T-helper 17 cell (primary cell): ENCODE results near the gene OR2T10. TPM values are rescaled to one million over a fixed set of nuclear protein-coding genes. Genes with fewer than 3 reads are reported as not detected.

Source experiments
- ATAC-seq: fragments of 150-1000 bp; cut with Tn5 transposase; 2 replicates; pipeline ENCODE4 v1.10.0; 2021; ENCODE audit warnings: mild to moderate bottlenecking, moderate library complexity
- DNase-seq, 3 donors: peaks; one replicate each; pipeline versions ENCODE4 v3.0.0 to v3.0.0-alpha.2; 2020 to 2021
- H3K9me3 ChIP-seq: one replicate; pipeline ENCODE4 v1.7.0; 2013; ENCODE audit warnings: low read length, mild to moderate bottlenecking; ENCODE audit not compliant: control insufficient read depth, poor library complexity, severe bottlenecking
- H3K27ac Mint-ChIP-seq: one replicate; pipeline ENCODE4 v1.8.0; 2022; ENCODE audit warnings: mild to moderate bottlenecking, moderate library complexity, mixed read lengths
- H3K27me3 Mint-ChIP-seq: one replicate; pipeline ENCODE4 v1.8.0; 2022; ENCODE audit warnings: mixed read lengths
- H3K36me3 Mint-ChIP-seq: one replicate; pipeline ENCODE4 v1.8.0; 2022; ENCODE audit warnings: low read depth, mixed read lengths
- H3K4me1 Mint-ChIP-seq: one replicate; pipeline ENCODE4 v1.8.0; 2022; ENCODE audit warnings: mild to moderate bottlenecking, mixed read lengths
- H3K4me3 Mint-ChIP-seq: one replicate; pipeline ENCODE4 v1.8.0; 2022; ENCODE audit warnings: mild to moderate bottlenecking, moderate library complexity, mixed read lengths
- total RNA-seq, 4 donors: library from RNA in 2 of 4; stranded (reverse) in 2 of 4; gene quantifications; one replicate each; pipeline ENCODE4 v1.2.3 and lab custom pipeline; 2022 to 2026

The OR2T10 gene
- total RNA-seq, 2 donors from 2014 or later = not detected

DNA sequence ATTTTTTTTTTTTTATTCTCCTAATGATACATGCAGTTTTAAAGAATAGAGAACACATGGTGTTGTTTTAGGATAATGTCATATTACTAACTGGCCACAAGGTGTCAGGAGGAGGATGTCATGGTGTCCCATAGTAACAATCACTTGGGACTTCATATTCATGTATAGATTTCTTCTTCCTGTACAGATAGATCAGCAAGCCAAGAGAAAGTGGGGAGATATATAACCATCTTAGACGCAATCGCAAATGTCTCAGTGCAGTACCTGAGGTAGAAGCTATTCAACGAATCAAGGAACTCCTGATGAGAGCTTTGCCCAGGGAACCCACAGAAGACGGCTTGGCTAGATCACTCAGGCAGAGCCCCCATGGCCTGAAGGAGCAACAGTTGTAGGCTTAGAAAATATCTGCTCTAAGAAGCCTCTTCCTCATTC is 25.1 kb upstream of the OR2T10 start:
- Mint-ChIP-seq H3K27ac (no peak overlapping the region), H3K4me3 (no peak overlapping the region), H3K27me3 (peaks cover 5% of the 10 kb centered on the region), H3K4me1 (peaks cover 6% of the 10 kb centered on the region), H3K36me3 (peaks cover 2% of the 10 kb centered on the region)
- H3K9me3 ChIP-seq = no peaks in the 10 kb centered on the region
- peak; percentile 79 for ATAC-seq
- DNase-seq = no peak

DNA sequence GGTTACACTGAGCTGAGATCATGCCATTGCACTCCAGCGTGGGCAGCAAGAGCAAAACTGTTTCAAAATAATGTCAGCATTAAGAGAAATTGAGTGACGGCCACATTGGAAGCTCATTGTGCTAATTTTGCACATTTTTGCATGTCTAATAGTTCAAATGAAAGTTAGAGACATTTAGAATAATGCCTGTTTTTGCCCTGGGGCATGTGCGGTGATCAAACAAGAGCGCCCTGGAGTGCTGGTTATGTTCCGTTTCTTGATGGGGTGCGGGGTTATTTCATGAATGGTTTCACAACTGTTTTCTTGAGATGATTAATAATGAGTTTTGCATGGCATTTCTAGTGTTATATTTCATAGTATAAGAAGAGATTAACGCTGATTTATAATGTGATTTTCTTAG is 24.3 kb upstream of the OR2T10 start:
- H3K36me3 Mint-ChIP-seq = peaks cover 2% of the 10 kb centered on the region
- peaks cover 5% of the 10 kb centered on the region for H3K27me3 Mint-ChIP-seq
- H3K27ac Mint-ChIP-seq = no peak overlapping the region
- no peak for DNase-seq
- no peak for ATAC-seq
- H3K4me1 Mint-ChIP-seq = peaks cover 6% of the 10 kb centered on the region
- no peak overlapping the region for H3K4me3 Mint-ChIP-seq
- no peaks in the 10 kb centered on the region for H3K9me3 ChIP-seq

DNA sequence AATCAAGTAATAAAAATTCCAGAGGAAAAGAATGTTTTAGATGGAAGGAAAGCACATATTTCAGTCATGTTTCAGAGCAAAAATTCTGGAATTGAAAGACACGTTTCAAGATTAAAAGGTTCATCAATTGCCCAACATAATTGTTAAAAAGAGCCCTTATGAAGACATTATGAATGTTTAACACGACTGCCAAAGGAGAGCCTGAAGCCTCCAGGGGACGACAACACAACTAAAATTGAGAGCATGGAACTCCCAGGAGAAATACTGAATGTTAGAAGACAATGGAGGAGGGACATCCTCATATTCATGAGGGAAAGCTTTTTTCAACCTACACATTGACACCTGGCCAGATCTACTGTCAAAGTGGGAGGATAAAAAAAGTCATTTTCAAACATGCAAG is 21.4 kb upstream of the OR2T10 start:
- DNase-seq (no peak), ATAC-seq (no peak)
- H3K27me3 Mint-ChIP-seq = peaks cover 5% of the 10 kb centered on the region
- H3K4me3 Mint-ChIP-seq = no peak overlapping the region
- H3K9me3 ChIP-seq = no peaks in the 10 kb centered on the region
- H3K4me1 Mint-ChIP-seq = peaks cover 6% of the 10 kb centered on the region
- no peak overlapping the region for H3K27ac Mint-ChIP-seq
- peaks cover 2% of the 10 kb centered on the region for H3K36me3 Mint-ChIP-seq

DNA sequence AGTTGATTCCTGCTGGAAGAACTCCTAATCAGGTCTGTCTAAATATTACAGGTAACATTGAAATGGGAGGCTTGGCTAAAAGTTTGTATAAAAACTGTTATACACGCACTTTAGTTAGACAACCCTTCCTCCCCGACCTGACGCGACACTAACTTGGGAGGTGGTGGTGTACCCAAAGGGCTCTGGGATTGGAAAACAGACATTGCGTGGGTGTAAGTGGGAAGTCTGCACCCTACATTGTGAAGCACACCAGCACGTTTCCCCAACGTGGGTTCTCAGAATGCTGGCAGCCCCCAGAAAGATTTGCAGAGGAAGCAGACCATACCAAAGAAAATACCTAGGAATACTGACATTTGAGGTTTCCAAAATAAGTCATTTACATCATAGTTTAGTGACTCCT is 20.6 kb upstream of the OR2T10 start:
- no peaks in the 10 kb centered on the region for H3K9me3 ChIP-seq
- ATAC-seq (no peak), DNase-seq (no peak)
- H3K4me1 Mint-ChIP-seq = peaks cover 6% of the 10 kb centered on the region
- peaks cover 2% of the 10 kb centered on the region for H3K36me3 Mint-ChIP-seq
- no peak overlapping the region for H3K27ac Mint-ChIP-seq
- H3K27me3 Mint-ChIP-seq = peaks cover 5% of the 10 kb centered on the region
- H3K4me3 Mint-ChIP-seq = no peak overlapping the region

DNA sequence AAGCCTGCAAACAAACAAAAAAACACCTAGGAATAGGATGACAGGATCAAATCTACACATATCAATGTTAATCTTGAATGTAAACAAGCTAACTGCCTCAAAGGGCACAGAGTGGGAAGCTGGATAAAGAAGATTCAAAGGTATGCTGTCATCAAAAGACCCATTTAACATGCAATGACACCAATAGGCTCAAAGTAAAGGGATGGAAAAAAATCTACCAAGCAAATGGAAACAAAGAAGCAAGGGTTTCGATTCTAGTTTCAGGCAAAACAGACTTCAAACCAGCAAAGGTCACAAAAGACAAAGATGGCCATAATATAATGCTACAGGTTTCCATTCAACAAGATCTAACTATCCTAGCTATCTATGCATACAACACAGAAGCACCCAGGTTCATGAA is 16.2 kb upstream of the OR2T10 start:
- ATAC-seq = no peak
- H3K4me1 Mint-ChIP-seq = peaks cover 3% of the 10 kb centered on the region
- H3K4me3 Mint-ChIP-seq = no peak overlapping the region
- H3K27ac Mint-ChIP-seq = no peak overlapping the region
- H3K9me3 ChIP-seq = no peaks in the 10 kb centered on the region
- H3K36me3 Mint-ChIP-seq = no peaks in the 10 kb centered on the region
- peaks cover 10% of the 10 kb centered on the region for H3K27me3 Mint-ChIP-seq
- no peak for DNase-seq

DNA sequence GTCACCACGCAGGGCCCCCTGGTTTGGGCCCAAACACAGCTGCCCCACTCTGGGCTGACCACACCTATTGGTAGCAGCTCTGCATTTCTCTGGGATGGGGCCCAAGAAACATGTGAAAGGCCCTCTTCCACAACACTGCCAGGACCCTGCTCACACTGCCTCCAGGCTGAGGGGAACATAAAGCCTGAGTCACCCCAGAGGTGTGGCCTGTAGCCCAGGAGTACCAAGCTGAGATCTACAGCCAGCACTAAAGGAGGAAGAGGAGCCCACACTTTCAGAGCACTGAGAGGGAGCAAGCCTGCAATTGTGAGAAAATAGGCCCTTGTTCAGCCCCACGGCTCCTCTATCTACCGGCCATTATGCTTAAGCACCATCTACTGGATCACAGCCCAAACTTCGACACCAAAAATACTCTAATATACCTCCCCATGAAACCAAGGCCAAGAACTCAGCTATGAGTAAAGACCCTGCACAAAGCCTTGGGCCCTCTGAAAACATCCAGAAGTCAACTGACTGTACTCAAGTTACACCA is 14.4 kb upstream of the OR2T10 start:
- no peak for ATAC-seq
- Mint-ChIP-seq H3K27ac (no peak overlapping the region), H3K27me3 (peaks cover 10% of the 10 kb centered on the region), H3K4me3 (no peak overlapping the region), H3K36me3 (no peaks in the 10 kb centered on the region), H3K4me1 (no peaks in the 10 kb centered on the region)
- no peak for DNase-seq
- no peaks in the 10 kb centered on the region for H3K9me3 ChIP-seq

DNA sequence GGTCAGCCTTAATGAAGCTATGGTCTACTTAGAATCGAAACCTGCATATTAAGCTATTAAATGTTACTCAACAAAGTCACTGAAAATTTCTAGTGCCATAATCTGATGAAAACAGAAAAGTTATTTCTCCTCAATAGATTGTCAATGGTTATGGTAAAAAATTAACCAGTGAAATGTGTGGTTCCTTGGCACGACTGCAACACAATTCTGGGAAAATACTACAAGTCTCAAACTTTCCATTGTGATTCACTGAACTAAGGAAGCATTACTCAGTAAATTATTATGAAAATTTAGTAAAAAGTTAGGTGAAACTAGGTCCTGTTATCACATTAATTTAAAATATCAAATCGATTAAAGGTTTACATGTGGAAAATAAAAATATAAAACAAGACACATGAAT is 12.8 kb upstream of the OR2T10 start:
- Mint-ChIP-seq H3K4me1 (no peaks in the 10 kb centered on the region), H3K4me3 (no peak overlapping the region)

DNA sequence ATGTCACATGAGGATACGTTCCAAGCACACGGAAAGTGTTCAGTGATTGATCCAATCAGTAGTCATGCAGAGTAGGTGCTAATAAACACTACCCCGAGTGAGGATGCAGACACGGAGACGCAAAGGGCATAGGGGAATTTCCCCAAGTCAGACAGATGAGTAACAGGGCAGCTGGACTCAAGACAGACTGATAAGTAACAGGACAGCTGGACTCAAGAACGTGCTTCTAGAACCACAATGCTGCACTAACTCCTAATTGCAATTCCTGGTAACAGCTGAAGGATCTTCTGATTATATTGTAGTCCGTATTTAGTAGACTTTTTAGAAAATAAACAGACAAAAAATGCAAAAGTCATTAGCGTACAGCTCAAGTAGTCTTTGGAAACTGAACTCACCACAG is 1.9 kb upstream of the OR2T10 start:
- ATAC-seq (no peak), DNase-seq (no peak)
- H3K9me3 ChIP-seq = no peaks in the 10 kb centered on the region
- Mint-ChIP-seq H3K27me3 (peaks cover 6% of the 10 kb centered on the region), H3K27ac (no peak overlapping the region), H3K4me1 (peaks cover 7% of the 10 kb centered on the region), H3K4me3 (no peak overlapping the region), H3K36me3 (peaks cover 2% of the 10 kb centered on the region)

More for the DNA sequence above, 12.8 kb upstream of the OR2T10 start:
- Mint-ChIP-seq H3K27ac (no peak overlapping the region), H3K27me3 (peaks cover 10% of the 10 kb centered on the region), H3K36me3 (no peaks in the 10 kb centered on the region)
- DNase-seq (no peak), ATAC-seq (no peak)
- no peaks in the 10 kb centered on the region for H3K9me3 ChIP-seq

DNA sequence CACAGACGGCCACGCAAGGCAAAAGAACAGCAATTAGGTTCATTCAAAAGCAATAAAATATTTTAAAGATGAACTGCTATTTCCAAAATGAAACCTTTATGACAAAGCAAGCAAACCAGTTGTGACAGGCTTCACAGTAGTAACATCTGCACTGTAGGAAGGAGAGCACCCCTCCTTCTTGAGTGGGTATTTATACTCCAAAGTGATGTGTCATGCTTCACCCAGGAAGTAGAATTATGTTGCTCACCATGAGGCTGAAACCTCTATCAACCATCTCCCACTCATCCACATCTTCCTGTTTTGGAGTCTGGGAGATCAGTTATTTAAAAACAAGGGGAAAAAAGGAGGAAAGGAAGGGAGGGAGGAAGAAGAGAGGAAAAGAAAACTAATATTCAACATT is 885 bp downstream of the OR2T10 start:
- ATAC-seq = no peak
- no peaks in the 10 kb centered on the region for H3K36me3 Mint-ChIP-seq
- no peaks in the 10 kb centered on the region for H3K9me3 ChIP-seq
- no peak overlapping the region for H3K27ac Mint-ChIP-seq
- DNase-seq = no peak
- H3K4me3 Mint-ChIP-seq = no peak overlapping the region
- peaks cover 7% of the 10 kb centered on the region for H3K4me1 Mint-ChIP-seq
- H3K27me3 Mint-ChIP-seq = peaks cover 7% of the 10 kb centered on the region

DNA sequence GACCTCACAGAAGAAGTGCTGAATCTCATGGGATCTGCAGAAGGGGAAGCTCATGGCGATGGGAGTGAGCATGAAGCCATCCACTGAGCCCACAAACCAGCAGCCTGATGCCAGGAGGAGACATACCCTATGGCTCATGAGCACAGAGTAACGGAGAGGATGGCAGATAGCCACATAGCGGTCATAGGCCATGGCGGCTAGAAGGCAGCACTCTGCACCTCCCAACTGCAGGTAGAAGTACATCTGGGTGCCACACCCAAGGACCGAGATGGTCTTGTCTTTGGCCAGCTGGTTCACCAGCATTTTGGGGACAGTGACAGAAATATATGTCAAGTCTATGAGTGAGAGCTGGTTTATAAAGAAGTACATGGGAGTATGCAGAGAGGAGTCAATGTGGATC is 4.3 kb downstream of the OR2T10 start:
- ATAC-seq (no peak), DNase-seq (no peak)
- Mint-ChIP-seq H3K4me3 (no peak overlapping the region), H3K27ac (no peak overlapping the region), H3K4me1 (peaks cover 5% of the 10 kb centered on the region), H3K27me3 (peaks cover 4% of the 10 kb centered on the region), H3K36me3 (no peaks in the 10 kb centered on the region)
- no peaks in the 10 kb centered on the region for H3K9me3 ChIP-seq

DNA sequence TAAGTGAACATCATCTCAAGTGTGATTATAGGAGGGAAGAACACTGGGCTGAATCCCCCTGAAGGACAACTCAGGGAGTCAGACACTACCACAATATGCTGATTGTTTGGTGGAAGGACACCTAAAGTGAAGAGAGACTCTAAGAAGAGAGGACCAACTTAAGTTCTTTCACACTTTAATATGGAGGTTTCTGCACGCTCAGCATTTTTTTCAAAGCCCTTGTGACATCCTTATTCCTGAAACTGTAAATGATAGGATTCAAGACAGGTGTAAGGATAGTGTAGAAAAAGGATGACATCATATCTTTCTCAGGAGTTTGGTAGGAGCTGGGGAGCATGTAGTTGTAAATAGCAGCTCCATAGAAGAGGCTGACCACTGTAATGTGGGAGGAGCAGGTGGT is 4.8 kb downstream of the OR2T10 start:
- no peak overlapping the region for H3K4me3 Mint-ChIP-seq
- H3K27ac Mint-ChIP-seq = no peak overlapping the region
- peaks cover 4% of the 10 kb centered on the region for H3K27me3 Mint-ChIP-seq
- no peak for DNase-seq
- peaks cover 5% of the 10 kb centered on the region for H3K4me1 Mint-ChIP-seq
- no peak for ATAC-seq
- H3K9me3 ChIP-seq = no peaks in the 10 kb centered on the region
- no peaks in the 10 kb centered on the region for H3K36me3 Mint-ChIP-seq

DNA sequence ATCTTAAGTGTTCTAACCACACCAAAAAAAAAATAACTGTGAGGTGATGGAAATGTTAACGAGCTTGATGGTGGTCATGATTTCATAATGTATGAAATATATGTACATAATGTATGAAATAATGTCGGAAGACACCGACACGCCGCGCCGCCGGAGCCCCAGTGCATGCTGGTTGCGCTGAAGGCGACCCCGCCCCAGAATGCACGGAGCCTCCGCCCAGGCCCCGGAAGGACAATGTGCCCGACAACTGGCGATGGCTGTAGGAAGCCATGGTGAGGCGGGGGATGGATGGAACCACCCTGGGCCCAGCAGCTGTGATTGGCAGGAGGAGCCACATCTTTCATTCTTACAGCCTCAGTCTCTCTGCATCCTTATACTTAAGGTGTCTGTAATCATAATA is 7.4 kb downstream of the OR2T10 start:
- no peak for ATAC-seq
- H3K9me3 ChIP-seq = no peaks in the 10 kb centered on the region

DNA sequence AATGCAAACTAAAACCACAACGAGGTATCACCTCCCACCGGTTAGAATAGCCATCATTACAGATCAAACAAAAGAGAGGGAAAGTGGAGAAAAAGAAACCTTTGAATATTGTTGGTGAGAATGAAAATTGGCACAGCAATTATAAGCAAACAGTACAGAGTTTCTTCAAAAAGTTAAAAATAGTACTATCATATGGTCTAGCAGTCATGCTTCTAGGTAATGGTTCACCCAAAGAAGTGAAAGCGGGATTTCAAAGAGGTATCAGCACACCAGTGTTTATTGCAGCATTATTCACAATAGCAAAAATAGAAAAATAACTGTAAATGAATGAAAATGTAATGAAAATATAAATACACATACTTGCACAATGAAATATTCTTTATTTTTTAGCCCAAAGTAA is 8.2 kb downstream of the OR2T10 start:
- ATAC-seq (no peak), DNase-seq (no peak)
- no peak overlapping the region for H3K27ac Mint-ChIP-seq
- no peaks in the 10 kb centered on the region for H3K9me3 ChIP-seq
- H3K4me3 Mint-ChIP-seq = no peak overlapping the region
- no peaks in the 10 kb centered on the region for H3K4me1 Mint-ChIP-seq
- no peaks in the 10 kb centered on the region for H3K36me3 Mint-ChIP-seq
- peaks cover 4% of the 10 kb centered on the region for H3K27me3 Mint-ChIP-seq

More for the DNA sequence above, 7.4 kb downstream of the OR2T10 start:
- Mint-ChIP-seq H3K4me1 (no peaks in the 10 kb centered on the region), H3K27me3 (peaks cover 4% of the 10 kb centered on the region), H3K36me3 (no peaks in the 10 kb centered on the region), H3K27ac (no peak overlapping the region), H3K4me3 (no peak overlapping the region)
- no peak for DNase-seq

DNA sequence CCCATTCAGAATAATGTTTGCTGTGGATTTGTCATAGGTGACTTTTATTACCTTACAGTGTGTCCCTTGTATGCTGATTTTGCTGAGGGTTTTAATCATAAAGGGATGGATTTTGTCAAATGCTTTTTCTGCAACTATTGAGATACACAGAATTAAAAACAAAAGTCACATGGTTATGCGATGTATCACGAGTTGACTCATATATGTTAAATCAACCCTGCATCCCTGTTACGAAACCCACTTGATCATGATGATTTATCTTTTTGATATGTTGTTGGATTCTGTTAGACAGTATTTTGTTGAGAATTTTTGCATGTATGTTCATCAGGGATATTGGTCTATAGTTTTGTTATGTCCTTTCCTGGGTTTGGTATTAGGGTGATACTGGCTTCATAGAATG is 12.2 kb downstream of the OR2T10 start:
- Mint-ChIP-seq H3K4me1 (no peaks in the 10 kb centered on the region), H3K36me3 (no peaks in the 10 kb centered on the region), H3K27ac (no peak overlapping the region), H3K4me3 (no peak overlapping the region), H3K27me3 (no peaks in the 10 kb centered on the region)
- ATAC-seq (no peak), DNase-seq (no peak)
- no peaks in the 10 kb centered on the region for H3K9me3 ChIP-seq
